HepG2 (cell line): ENCODE results near the gene CHMP5. TPM values are rescaled to one million over a fixed set of nuclear protein-coding genes. Genes with fewer than 3 reads are reported as not detected.

Experiments
- BRCA1 ChIP-seq: sonication (generic); formaldehyde crosslinking; IDR thresholded peaks from 2 replicates; pipeline ENCODE4 v1.4.0; 2020; ENCODE audit warnings: missing genetic modification reagents
- ETS1 ChIP-seq: sonication (generic); formaldehyde crosslinking; IDR thresholded peaks from 2 replicates; pipeline ENCODE4 v1.4.0; 2020; ENCODE audit warnings: missing genetic modification reagents
- FIP1L1 ChIP-seq: fragments of 200-400 bp; formaldehyde crosslinking; IDR thresholded peaks from 2 replicates; pipeline ENCODE4 v1.6.1; 2018; ENCODE audit warnings: low read depth, mild to moderate bottlenecking, low read length, moderate library complexity, borderline replicate concordance; ENCODE audit not compliant: insufficient read depth
- FOXJ3 ChIP-seq: sonication (generic); formaldehyde crosslinking; IDR thresholded peaks from 2 replicates; pipeline ENCODE4 v1.4.0; 2020; ENCODE audit warnings: missing genetic modification reagents, mild to moderate bottlenecking, borderline replicate concordance
- FOXK1 ChIP-seq: sonication (generic); formaldehyde crosslinking; IDR thresholded peaks from 2 replicates; pipeline ENCODE4 v1.4.0; 2020; ENCODE audit warnings: low read depth, missing genetic modification reagents, borderline replicate concordance
- NFKBIZ ChIP-seq: IDR thresholded peaks from 2 replicates; pipeline ENCODE4 v1.6.1; 2018; ENCODE audit warnings: missing genetic modification reagents, missing compliant biosample characterization
- SMAD9 ChIP-seq: sonication (generic); formaldehyde crosslinking; IDR thresholded peaks from 2 replicates; pipeline ENCODE4 v1.5.1; 2020; ENCODE audit warnings: mild to moderate bottlenecking, missing genetic modification reagents
- SSRP1 ChIP-seq: IDR thresholded peaks from 2 replicates; pipeline ENCODE4 v1.6.1; 2016; ENCODE audit warnings: control low read depth
- ZBTB3 ChIP-seq: sonication (generic); formaldehyde crosslinking; IDR thresholded peaks from 2 replicates; pipeline ENCODE4 v1.4.0; 2020; ENCODE audit warnings: low read depth, mild to moderate bottlenecking, moderate library complexity, missing genetic modification reagents, borderline replicate concordance
- ZFP37 ChIP-seq: sonication (generic); formaldehyde crosslinking; IDR thresholded peaks from 2 replicates; pipeline ENCODE4 v1.4.0; 2020; ENCODE audit warnings: missing genetic modification reagents, borderline replicate concordance
- ZFP62 ChIP-seq: sonication (generic); formaldehyde crosslinking; IDR thresholded peaks from 2 replicates; pipeline ENCODE4 v1.4.0; 2020; ENCODE audit warnings: missing genetic modification reagents
- ZFY ChIP-seq: sonication (generic); formaldehyde crosslinking; IDR thresholded peaks from 2 replicates; pipeline ENCODE4 v1.4.0; 2020; ENCODE audit warnings: missing genetic modification reagents
- ZNF354B ChIP-seq: sonication (generic); formaldehyde crosslinking; IDR thresholded peaks from 2 replicates; pipeline ENCODE4 v1.8.0; 2022; ENCODE audit warnings: mild to moderate bottlenecking, missing genetic modification reagents
- ZNF460 ChIP-seq: sonication (generic); formaldehyde crosslinking; IDR thresholded peaks from 2 replicates; pipeline ENCODE4 v1.5.1; 2020; ENCODE audit warnings: missing genetic modification reagents, mild to moderate bottlenecking, borderline replicate concordance
- ZNF549 ChIP-seq: sonication (generic); formaldehyde crosslinking; IDR thresholded peaks from 2 replicates; pipeline ENCODE4 v1.5.0; 2020; ENCODE audit warnings: missing genetic modification reagents
- ZNF563 ChIP-seq: sonication (generic); formaldehyde crosslinking; IDR thresholded peaks from 2 replicates; pipeline ENCODE4 v1.8.0; 2022; ENCODE audit warnings: mild to moderate bottlenecking, moderate library complexity, missing genetic modification reagents
- ZNF589 ChIP-seq: sonication (generic); formaldehyde crosslinking; conservative IDR thresholded peaks from 2 replicates; pipeline ENCODE4 v1.8.0; 2022; ENCODE audit warnings: mild to moderate bottlenecking, moderate library complexity, missing genetic modification reagents
- ZNF614 ChIP-seq: IDR thresholded peaks from 2 replicates; pipeline ENCODE4 v1.6.1; 2018; ENCODE audit warnings: missing biosample characterization, missing genetic modification reagents, inconsistent platforms, borderline replicate concordance
- ZNF619 ChIP-seq: sonication (generic); formaldehyde crosslinking; IDR thresholded peaks from 2 replicates; pipeline ENCODE4 v1.4.0; 2020; ENCODE audit warnings: mild to moderate bottlenecking, missing genetic modification reagents
- ZNF670 ChIP-seq: sonication (generic); formaldehyde crosslinking; IDR thresholded peaks from 2 replicates; pipeline ENCODE4 v1.8.0; 2022; ENCODE audit warnings: mild to moderate bottlenecking, missing genetic modification reagents, borderline replicate concordance
- ZNF7 ChIP-seq: IDR thresholded peaks from 2 replicates; pipeline ENCODE4 v1.6.1; 2016; ENCODE audit warnings: missing biosample characterization, missing genetic modification reagents
- ZNF75D ChIP-seq: sonication (generic); formaldehyde crosslinking; IDR thresholded peaks from 2 replicates; pipeline ENCODE4 v1.8.1; 2023; ENCODE audit warnings: missing genetic modification reagents, mild to moderate bottlenecking, borderline replicate concordance
- polyA plus RNA-seq, 8 experiments: library from polyadenylated mRNA; depleted of rRNA in 3 of 8; stranded (reverse) in 7 of 8; unstranded in 1 of 8; fragments of >200 nt; fragmentation: Illumina TruSeq in 4 of 8; extraction: Trizol in 4 of 8; gene quantifications; 2 replicates each; pipeline versions ENCODE4 v1.2.1 to v1.2.3, GENCODE V29; 2011 to 2016; ENCODE audit warnings: low read depth in 4 of 8, missing spikeins in 1 of 8, mixed read lengths in 1 of 8; ENCODE audit not compliant: insufficient read depth in 1 of 8
- total RNA-seq, 5 experiments: library from RNA; depleted of rRNA; stranded (reverse); fragments of >200 nt; fragmentation: Illumina TruSeq; extraction: Trizol; gene quantifications; 2 replicates each; pipeline ENCODE4 v1.2.3, GENCODE V29; 2016; ENCODE audit warnings: low read depth in 1 of 5
- TF ChIP-seq, protein P1 (sequence below): sonication (generic); formaldehyde crosslinking; IDR thresholded peaks from 2 replicates; pipeline ENCODE4 v1.8.1; 2023; ENCODE audit warnings: mild to moderate bottlenecking, missing genetic modification reagents, borderline replicate concordance
- TF ChIP-seq, protein P2 (sequence below): sonication (generic); formaldehyde crosslinking; IDR thresholded peaks from 2 replicates; pipeline ENCODE4 v1.5.0; 2020; ENCODE audit warnings: missing genetic modification reagents
- TF ChIP-seq, protein P3 (sequence below): sonication (generic); formaldehyde crosslinking; IDR thresholded peaks from 2 replicates; pipeline ENCODE4 v1.4.0; 2020; ENCODE audit warnings: mild to moderate bottlenecking, missing genetic modification reagents

Gene CHMP5
- total and polyA plus RNA-seq, 2 of the 13 experiments (the other 11 are each of a cell fraction or from before 2014, with no cell fraction given) = 46.0 to 57.3 TPM

- TF ChIP-seq ZFP37 (CRISPR knock-in tag) = peak; percentile 86
- no peak; the same call in 1 of the 2 replicates for TF ChIP-seq ZNF75D (CRISPR knock-in tag)
- no peak; the same call in 1 of the 2 replicates for TF ChIP-seq ZNF614 (CRISPR knock-in tag)
- TF ChIP-seq ZNF7 = 0 out of 2 replicates have a peak, but pooled peaks have one; percentile 54
- peak; percentile 89 for TF ChIP-seq ZNF563 (CRISPR knock-in tag)
- TF ChIP-seq, protein P1, sequence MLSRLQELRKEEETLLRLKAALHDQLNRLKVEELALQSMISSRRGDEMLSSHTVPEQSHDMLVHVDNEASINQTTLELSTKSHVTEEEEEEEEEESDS (CRISPR knock-in tag) = 0 out of 2 replicates have a peak, but pooled peaks have one; percentile 60
- peak; percentile 16; the same call in 1 of the 2 replicates for TF ChIP-seq FIP1L1
- TF ChIP-seq ZBTB3 (CRISPR knock-in tag) = 0 out of 2 replicates have a peak, but pooled peaks have one; percentile 59
- peak; percentile 60; the same call in 1 of the 2 replicates for TF ChIP-seq SMAD9 (CRISPR knock-in tag)
- TF ChIP-seq, protein P2, sequence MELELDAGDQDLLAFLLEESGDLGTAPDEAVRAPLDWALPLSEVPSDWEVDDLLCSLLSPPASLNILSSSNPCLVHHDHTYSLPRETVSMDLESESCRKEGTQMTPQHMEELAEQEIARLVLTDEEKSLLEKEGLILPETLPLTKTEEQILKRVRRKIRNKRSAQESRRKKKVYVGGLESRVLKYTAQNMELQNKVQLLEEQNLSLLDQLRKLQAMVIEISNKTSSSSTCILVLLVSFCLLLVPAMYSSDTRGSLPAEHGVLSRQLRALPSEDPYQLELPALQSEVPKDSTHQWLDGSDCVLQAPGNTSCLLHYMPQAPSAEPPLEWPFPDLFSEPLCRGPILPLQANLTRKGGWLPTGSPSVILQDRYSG (CRISPR knock-in tag) = peak; percentile 82; the same call in 1 of the 2 replicates
- no peak for TF ChIP-seq ZNF619 (CRISPR knock-in tag)
- peak; percentile 98 for TF ChIP-seq FOXK1
- peak; percentile 81 for TF ChIP-seq ZFY (CRISPR knock-in tag)
- TF ChIP-seq FOXJ3 (CRISPR knock-in tag) = 0 out of 2 replicates have a peak, but pooled peaks have one; percentile 49
- TF ChIP-seq ZNF589 (CRISPR knock-in tag) = peak; percentile 68; the same call in 1 of the 2 replicates
- no peak for TF ChIP-seq ZNF354B (CRISPR knock-in tag)
- peak; percentile 62; the same call in 1 of the 2 replicates for TF ChIP-seq ZNF460 (CRISPR knock-in tag)
- TF ChIP-seq ZFP62 (CRISPR knock-in tag) = no peak
- no peak for TF ChIP-seq SSRP1 (CRISPR knock-in tag)
- no peak for TF ChIP-seq ETS1
- TF ChIP-seq BRCA1 (CRISPR knock-in tag) = peak; percentile 83; the same call in 1 of the 2 replicates
- peak; percentile 90; the same call in 1 of the 2 replicates for TF ChIP-seq ZNF670 (CRISPR knock-in tag)
- TF ChIP-seq, protein P3, sequence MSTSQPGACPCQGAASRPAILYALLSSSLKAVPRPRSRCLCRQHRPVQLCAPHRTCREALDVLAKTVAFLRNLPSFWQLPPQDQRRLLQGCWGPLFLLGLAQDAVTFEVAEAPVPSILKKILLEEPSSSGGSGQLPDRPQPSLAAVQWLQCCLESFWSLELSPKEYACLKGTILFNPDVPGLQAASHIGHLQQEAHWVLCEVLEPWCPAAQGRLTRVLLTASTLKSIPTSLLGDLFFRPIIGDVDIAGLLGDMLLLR (CRISPR knock-in tag) = peak; percentile 87
- 0 out of 2 replicates have a peak, but pooled peaks have one; percentile 26 for TF ChIP-seq NFKBIZ (CRISPR knock-in tag)
- no peak for TF ChIP-seq ZNF549 (CRISPR knock-in tag)
Measured at GRCh38 chr9:33290247-33291030, 25.6 kb downstream of the CHMP5 start, which contains the start of gene NFX1 (continued).
